H9 (cell line): ENCODE data around the gene MLLT3. TPM values are rescaled to one million over a fixed set of nuclear protein-coding genes. Genes with fewer than 3 reads are reported as not detected.

ENCODE experiments used
- DNase-seq: peaks from one replicate; pipeline ENCODE4 v3.0.0-alpha.2; 2017
- H2AFZ ChIP-seq: one replicate; pipeline ENCODE4 v1.6.1; 2013; ENCODE audit warnings: mild to moderate bottlenecking, low read length, control low read depth, moderate library complexity
- H2AK5ac ChIP-seq: 2 replicates; pipeline ENCODE4 v1.6.1; 2013; ENCODE audit warnings: low read length, control low read depth, mixed read lengths; ENCODE audit not compliant: insufficient read length
- H2BK120ac ChIP-seq: one replicate; pipeline ENCODE4 v1.6.1; 2013; ENCODE audit warnings: low read depth, mild to moderate bottlenecking, low read length, control low read depth, inconsistent platforms; ENCODE audit not compliant: poor library complexity, severe bottlenecking
- H2BK12ac ChIP-seq: 2 replicates; pipeline ENCODE4 v1.6.1; 2013; ENCODE audit warnings: low read length, control low read depth, mixed read lengths, low read depth; ENCODE audit not compliant: insufficient read length
- H2BK15ac ChIP-seq: 2 replicates; pipeline ENCODE4 v1.6.1; 2013; ENCODE audit warnings: low read depth, low read length, control low read depth
- H2BK20ac ChIP-seq: one replicate; pipeline ENCODE4 v1.6.1; 2013; ENCODE audit warnings: low read depth, mild to moderate bottlenecking, low read length, control low read depth, inconsistent platforms; ENCODE audit not compliant: poor library complexity, severe bottlenecking
- H2BK5ac ChIP-seq: 2 replicates; pipeline ENCODE4 v1.6.1; 2013; ENCODE audit warnings: low read length, control low read depth, mixed read lengths; ENCODE audit not compliant: insufficient read length
- H3K14ac ChIP-seq: 2 replicates; pipeline ENCODE4 v1.6.1; 2013; ENCODE audit warnings: low read length, control low read depth; ENCODE audit not compliant: insufficient read depth
- H3K18ac ChIP-seq: 2 replicates; pipeline ENCODE4 v1.6.1; 2013; ENCODE audit warnings: low read depth, mild to moderate bottlenecking, mixed read lengths, low read length, control low read depth; ENCODE audit not compliant: insufficient read length
- H3K23ac ChIP-seq: 2 replicates; pipeline ENCODE4 v1.6.1; 2013; ENCODE audit warnings: low read length, control low read depth, mixed read lengths, low read depth; ENCODE audit not compliant: insufficient read length
- H3K23me2 ChIP-seq: 2 replicates; pipeline ENCODE4 v1.6.1; 2013; ENCODE audit warnings: low read depth, mild to moderate bottlenecking, mixed read lengths, low read length, control low read depth; ENCODE audit not compliant: insufficient read length, poor library complexity, severe bottlenecking
- H3K27ac ChIP-seq: 2 replicates; pipeline ENCODE4 v1.5.1; 2013; ENCODE audit warnings: low read length, control low read depth, mixed read lengths, low read depth; ENCODE audit not compliant: insufficient read length
- H3K27me3 ChIP-seq: 2 replicates; pipeline ENCODE4 v1.6.1; 2013; ENCODE audit warnings: low read length, control low read depth, inconsistent platforms; ENCODE audit not compliant: insufficient read depth
- H3K4ac ChIP-seq: 2 replicates; pipeline ENCODE4 v1.6.1; 2013; ENCODE audit warnings: low read depth, mild to moderate bottlenecking, control low read depth, inconsistent platforms, low read length, moderate library complexity
- H3K4me1 ChIP-seq: 2 replicates; pipeline ENCODE4 v1.6.1; 2013; ENCODE audit warnings: low read length, control low read depth, inconsistent platforms; ENCODE audit not compliant: insufficient read depth
- H3K4me2 ChIP-seq: 2 replicates; pipeline ENCODE4 v1.6.1; 2013; ENCODE audit warnings: low read length, control low read depth, mixed read lengths; ENCODE audit not compliant: insufficient read length, insufficient read depth
- H3K56ac ChIP-seq: 2 replicates; pipeline ENCODE4 v1.6.1; 2013; ENCODE audit warnings: low read depth, mild to moderate bottlenecking, mixed read lengths, low read length, control low read depth; ENCODE audit not compliant: insufficient read length
- H3K79me1 ChIP-seq: 2 replicates; pipeline ENCODE4 v1.6.1; 2013; ENCODE audit warnings: low read depth, mild to moderate bottlenecking, moderate library complexity, low read length, control low read depth, inconsistent platforms; ENCODE audit not compliant: insufficient read depth, poor library complexity, severe bottlenecking
- H3K79me2 ChIP-seq: 2 replicates; pipeline ENCODE4 v1.6.1; 2013; ENCODE audit warnings: low read length, control low read depth, inconsistent platforms; ENCODE audit not compliant: insufficient read depth
- H3K9ac ChIP-seq: 2 replicates; pipeline ENCODE4 v1.6.1; 2013; ENCODE audit warnings: low read length, control low read depth, mixed read lengths; ENCODE audit not compliant: insufficient read length; ENCODE audit errors: extremely low read depth
- H3K9me3 ChIP-seq: one replicate; pipeline ENCODE4 v1.6.1; 2013; ENCODE audit warnings: low read depth, low read length, inconsistent platforms; ENCODE audit not compliant: control insufficient read depth
- H3T11ph ChIP-seq: one replicate; pipeline ENCODE4 v1.6.1; 2013; ENCODE audit warnings: mild to moderate bottlenecking, low read length, control low read depth, inconsistent platforms
- H4K20me1 ChIP-seq: one replicate; pipeline ENCODE4 v1.6.1; 2013; ENCODE audit not compliant: control insufficient read depth, insufficient read length, insufficient read depth
- H4K5ac ChIP-seq: 2 replicates; pipeline ENCODE4 v1.6.1; 2013; ENCODE audit warnings: low read depth, mild to moderate bottlenecking, mixed read lengths, low read length, control low read depth; ENCODE audit not compliant: insufficient read length
- H4K8ac ChIP-seq: replicated peaks from 2 replicates; pipeline ENCODE4 v1.6.1; 2013; ENCODE audit warnings: low read length, control low read depth, mixed read lengths, low read depth; ENCODE audit not compliant: insufficient read length
- H4K91ac ChIP-seq: 2 replicates; pipeline ENCODE4 v1.6.1; 2013; ENCODE audit warnings: low read depth, mild to moderate bottlenecking, moderate library complexity, mixed read lengths, low read length, control low read depth; ENCODE audit not compliant: insufficient read length
- H3K27ac Mint-ChIP-seq, 3 experiments: 2 replicates in 2 of 3; 3 replicates in 1 of 3; pipeline ENCODE4 v1.8.0; 2020 to 2021; ENCODE audit warnings: mixed read lengths in 3 of 3, mild to moderate bottlenecking in 1 of 3, moderate library complexity in 1 of 3
- H3K27me3 Mint-ChIP-seq: 2 replicates; pipeline ENCODE4 v1.8.0; 2021; ENCODE audit warnings: low read depth, mild to moderate bottlenecking, moderate library complexity, mixed read lengths
- H3K36me3 Mint-ChIP-seq, 3 experiments: 2 replicates in 2 of 3; 3 replicates in 1 of 3; pipeline ENCODE4 v1.8.0; 2020 to 2021; ENCODE audit warnings: low read depth in 3 of 3, mixed read lengths in 3 of 3; ENCODE audit not compliant: insufficient read depth in 1 of 3
- H3K4me1 Mint-ChIP-seq, 2 experiments: 2 replicates each; pipeline ENCODE4 v1.8.0; 2020; ENCODE audit warnings: mixed read lengths in 2 of 2
- H3K4me3 Mint-ChIP-seq, 2 experiments: 2 replicates in 1 of 2; 3 replicates in 1 of 2; pipeline ENCODE4 v1.8.0; 2020 to 2021; ENCODE audit warnings: mild to moderate bottlenecking in 2 of 2, mixed read lengths in 2 of 2, moderate library complexity in 1 of 2
- H3K9me3 Mint-ChIP-seq, 2 experiments: 2 replicates in 1 of 2; 3 replicates in 1 of 2; pipeline ENCODE4 v1.8.0; 2020; ENCODE audit warnings: mild to moderate bottlenecking in 2 of 2, mixed read lengths in 2 of 2, moderate library complexity in 1 of 2
- CTCF ChIP-seq: fragments of 200-600 bp; sonication (generic); conservative IDR thresholded peaks from 3 replicates; pipeline ENCODE4 v1.8.0; 2021; ENCODE audit warnings: antibody characterized with exemption, mild to moderate bottlenecking
- total RNA-seq: library from RNA; stranded (reverse); gene quantifications from 2 replicates; pipeline ENCODE4 v1.2.1, GENCODE V29; 2021

MLLT3 gene
- total RNA-seq, 1 experiment from 2014 or later: 3.9 TPM

- no peaks in the 10 kb centered on the region; a peak in 1 of 7 replicates for H3K36me3 Mint-ChIP-seq
- no peaks in the 10 kb centered on the region for H3K9me3 ChIP-seq
- H3K23ac ChIP-seq: no peak overlapping the region
- H4K91ac ChIP-seq: no peak overlapping the region
- H2BK15ac ChIP-seq: no peak overlapping the region
- no peak overlapping the region for H4K8ac ChIP-seq
- no peaks in the 10 kb centered on the region for H3K4me1 ChIP-seq
- H3T11ph ChIP-seq: no peak overlapping the region
- H3K27ac Mint-ChIP-seq: no peak overlapping the region
- no peak overlapping the region for H3K27ac ChIP-seq
- H4K5ac ChIP-seq: no peak overlapping the region
- TF ChIP-seq CTCF: no peak
- no peak overlapping the region for H2BK5ac ChIP-seq
- no peaks in the 10 kb centered on the region for H3K27me3 ChIP-seq
- DNase-seq: no peak
- H2BK20ac ChIP-seq: no peak overlapping the region
- no peak overlapping the region for H3K4ac ChIP-seq
- H3K4me2 ChIP-seq: no peak overlapping the region
- no peak overlapping the region for H3K9ac ChIP-seq
- H4K20me1 ChIP-seq: no peaks in the 10 kb centered on the region
- no peak overlapping the region for H2AFZ ChIP-seq
- H3K14ac ChIP-seq: no peak overlapping the region
- H3K23me2 ChIP-seq: no peaks in the 10 kb centered on the region
- no peak overlapping the region for H2BK12ac ChIP-seq
- no peak overlapping the region for H3K56ac ChIP-seq
- H2AK5ac ChIP-seq: no peak overlapping the region
- no peak overlapping the region for H3K18ac ChIP-seq
- H3K79me1 ChIP-seq: no peaks in the 10 kb centered on the region
- no peak overlapping the region for H2BK120ac ChIP-seq
- H3K4me1 Mint-ChIP-seq: peaks cover 0 to 4% of the 10 kb centered on the region in 2 experiments; a peak in 1 of 4 replicates
- H3K4me3 Mint-ChIP-seq: no peak overlapping the region
- H3K27me3 Mint-ChIP-seq: no peaks in the 10 kb centered on the region
- H3K79me2 ChIP-seq: no peaks in the 10 kb centered on the region
- H3K9me3 Mint-ChIP-seq: peaks cover 6 to 8% of the 10 kb centered on the region in 2 experiments; a peak in 3 of 5 replicates
Measured at GRCh38 chr9:20330688-20331087, 291.6 kb downstream of the MLLT3 start.
